GM18511 (cell line): ENCODE data around the gene GLI3.

Experiments
- ATAC-seq: cut with Tn5 transposase; IDR thresholded peaks from one replicate; pipeline ENCODE4 v1.9.1; 2021; ENCODE audit warnings: mild to moderate bottlenecking, moderate library complexity; ENCODE audit not compliant: unreplicated experiment

Gene GLI3

DNA sequence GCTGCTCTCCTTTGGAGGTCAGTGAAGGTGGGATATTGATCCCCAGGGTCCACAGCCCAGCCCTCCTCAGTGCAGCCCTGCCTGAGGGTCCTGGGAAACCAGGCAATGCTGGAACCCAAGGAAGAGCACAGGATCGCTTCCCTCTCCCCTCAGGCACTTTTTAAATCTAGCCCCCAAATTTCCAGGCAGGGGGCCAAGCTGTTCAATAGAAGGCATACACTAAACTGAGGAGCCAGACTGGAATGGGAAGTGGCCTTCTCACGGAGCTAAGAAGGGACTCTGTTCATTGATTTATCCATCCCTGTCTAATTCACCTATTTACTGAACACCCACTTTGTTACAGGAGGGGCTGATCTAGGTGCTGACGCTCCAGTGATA is 60.3 kb downstream of the GLI3 start:
- ATAC-seq = no peak

DNA sequence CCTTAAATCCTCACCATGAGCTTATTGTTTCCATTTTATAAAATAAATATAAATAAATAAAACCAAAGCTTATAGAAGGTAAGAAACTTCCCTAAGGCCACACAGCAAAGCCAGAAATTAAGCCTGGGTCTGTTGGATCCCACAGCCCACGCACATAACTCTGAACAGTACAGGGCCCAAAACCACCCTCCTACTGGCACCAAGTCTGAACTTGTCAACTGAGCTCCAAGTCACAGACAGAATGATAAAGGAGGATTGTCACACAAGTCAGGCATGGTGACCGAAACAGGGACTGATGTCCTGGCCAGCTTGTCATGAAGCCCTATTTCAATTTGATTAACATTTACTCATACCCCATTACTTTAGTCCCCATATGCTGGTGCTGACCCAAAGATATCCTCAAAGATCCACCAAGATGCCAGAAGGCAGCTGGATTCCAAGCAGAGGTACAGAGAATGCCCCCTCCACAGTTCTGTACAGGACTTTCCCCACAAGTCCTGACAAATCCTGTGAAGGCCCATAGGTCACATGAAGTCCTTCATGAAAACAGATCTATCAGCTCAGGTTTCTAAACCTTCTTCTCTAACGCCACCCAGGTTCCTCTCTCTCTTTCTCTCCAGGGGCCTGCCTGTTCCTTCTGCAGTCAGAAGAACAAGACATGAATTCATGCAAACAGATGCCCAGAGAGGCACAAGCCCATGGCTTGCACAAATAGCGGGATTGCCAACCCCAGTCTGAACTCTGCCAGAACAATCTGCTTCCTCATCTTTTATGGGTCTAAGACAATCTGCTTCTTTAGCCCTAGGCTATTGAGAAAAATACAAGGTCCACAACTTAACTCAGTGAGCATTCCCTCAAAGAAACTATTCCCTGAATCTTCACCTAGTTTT is 60.9 kb downstream of the GLI3 start:
- no peak for ATAC-seq

DNA sequence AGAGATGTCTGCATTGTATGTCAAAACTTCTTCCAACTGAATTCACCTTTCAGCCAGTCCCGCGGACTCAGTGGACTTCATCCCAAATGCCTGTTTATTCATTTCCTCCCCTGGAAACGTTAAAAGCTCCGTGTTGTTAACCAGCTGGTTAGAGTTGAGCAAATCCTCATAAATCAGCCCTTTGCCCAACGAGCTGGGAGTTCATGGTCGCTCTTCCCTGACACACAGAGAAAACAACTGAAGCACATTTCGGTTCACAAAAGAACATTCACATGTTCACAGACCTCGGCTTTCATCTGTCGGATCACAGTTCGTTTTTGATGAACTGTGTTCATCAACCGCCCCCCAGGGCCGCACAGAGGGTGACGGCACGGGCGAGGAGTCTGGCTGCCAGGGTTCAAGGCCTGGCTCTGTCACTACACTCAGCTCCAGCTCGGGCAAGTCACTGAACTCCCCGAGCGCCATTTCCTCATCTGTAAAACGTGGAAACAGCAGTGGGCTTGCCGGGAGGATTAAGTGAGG is 62.6 kb downstream of the GLI3 start:
- no peak for ATAC-seq

DNA sequence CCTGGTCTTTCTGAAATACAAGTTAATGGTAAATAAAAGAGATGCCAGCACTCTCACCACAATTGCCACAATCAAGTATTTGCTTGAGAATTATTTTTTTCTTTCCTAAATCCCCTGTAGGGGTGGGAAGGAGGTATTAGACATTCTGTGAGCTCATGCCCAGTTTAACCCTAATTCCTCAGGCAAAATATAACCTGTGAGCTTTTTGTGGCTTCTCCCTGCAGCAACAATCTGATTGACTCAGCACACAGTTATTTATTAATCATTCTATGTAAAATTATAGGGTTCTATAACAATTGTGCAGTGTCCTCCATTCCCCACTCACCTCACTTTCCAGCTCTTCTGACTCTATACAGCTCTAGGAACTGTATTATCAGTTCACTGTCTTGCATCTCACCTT is 66.3 kb downstream of the GLI3 start:
- ATAC-seq = no peak

DNA sequence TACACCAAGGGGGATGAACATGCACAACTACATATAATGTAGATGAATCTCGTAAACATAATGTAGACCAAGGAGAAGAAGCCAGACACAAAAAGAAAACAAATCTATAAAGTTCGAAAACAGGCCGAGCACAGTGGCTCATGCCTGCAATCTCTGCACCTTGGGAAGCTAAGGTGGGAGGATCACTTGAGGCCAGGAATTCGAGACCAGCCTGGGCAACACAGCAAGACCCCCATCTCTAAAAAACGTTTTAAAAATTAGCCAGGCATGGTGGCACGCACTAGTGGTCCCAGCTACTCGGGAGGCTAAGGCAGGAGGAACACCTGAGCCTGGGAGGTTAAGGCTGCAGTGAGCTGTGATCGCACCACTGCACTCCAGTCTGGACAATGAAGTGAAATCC is 68.5 kb downstream of the GLI3 start:
- ATAC-seq = no peak

DNA sequence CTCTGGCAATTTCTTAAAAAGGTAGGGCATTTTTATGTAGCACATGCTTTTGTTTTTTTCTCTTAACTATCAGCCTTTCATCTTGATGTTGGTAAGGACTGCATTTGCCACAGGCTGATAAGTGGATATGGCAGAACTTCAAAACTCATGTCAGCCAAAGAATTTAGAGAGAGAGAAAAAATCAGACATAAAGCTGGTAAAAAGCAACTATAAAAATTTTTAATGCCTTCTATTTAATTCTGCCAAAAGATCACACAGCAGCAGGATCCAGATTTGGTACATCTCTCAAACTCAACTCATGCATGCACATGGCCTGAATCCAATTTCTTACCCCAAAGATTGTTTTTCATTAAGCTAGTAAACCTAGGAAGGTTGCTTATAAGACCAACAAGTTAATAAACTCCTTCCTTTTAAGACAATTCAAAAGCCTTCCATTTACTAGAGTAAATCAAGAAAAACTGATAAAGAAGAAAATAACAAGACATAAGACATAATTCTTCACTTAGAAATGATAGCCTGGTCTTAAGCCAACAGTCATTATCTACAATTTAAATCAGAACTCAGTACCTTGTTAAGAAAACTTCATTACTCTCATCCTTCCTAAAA is 69.3 kb downstream of the GLI3 start:
- ATAC-seq = no peak

DNA sequence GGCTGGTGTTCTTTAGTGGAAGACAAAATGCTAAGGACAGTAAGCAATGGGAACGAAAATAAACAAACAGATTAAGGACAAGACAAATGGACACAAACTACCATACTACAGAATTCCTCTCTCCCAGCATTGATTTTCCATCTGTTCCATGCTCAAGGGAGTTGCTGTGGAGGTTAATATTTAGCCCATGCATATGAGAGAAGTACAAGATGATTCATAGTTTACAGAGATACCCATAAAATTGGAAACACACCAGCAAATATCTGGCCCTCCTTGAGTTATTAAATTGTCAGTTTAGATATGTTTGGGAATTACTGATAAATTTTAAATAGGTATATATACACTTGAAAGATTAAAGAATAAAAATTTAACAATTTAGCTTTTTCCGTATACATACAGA is 69.8 kb downstream of the GLI3 start:
- ATAC-seq = no peak

DNA sequence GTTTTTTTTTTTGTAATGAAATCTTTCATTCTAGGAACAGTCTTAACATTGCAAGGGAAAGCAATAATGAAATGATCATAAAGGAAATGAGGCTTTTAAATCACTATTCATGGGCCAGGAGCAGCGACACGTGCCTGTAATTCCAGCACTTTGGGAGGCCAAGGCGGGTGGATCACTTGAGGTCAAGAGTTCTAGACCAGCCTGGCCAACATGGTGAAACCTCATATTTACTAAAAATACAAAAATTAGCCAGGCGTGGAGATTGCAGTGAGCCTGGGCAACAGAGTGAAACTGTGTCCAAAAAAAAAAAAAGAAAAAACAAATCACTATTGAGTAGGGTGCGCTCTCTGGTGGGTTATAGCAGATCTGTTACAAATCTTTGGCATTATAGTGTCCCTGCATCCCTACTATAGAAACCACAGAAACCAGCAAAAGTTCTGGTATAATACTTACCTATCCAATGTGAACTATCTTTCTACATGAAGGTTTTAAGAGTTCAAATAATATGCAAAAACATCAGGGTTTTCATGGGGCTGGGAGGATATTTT is 72.1 kb downstream of the GLI3 start:
- ATAC-seq = no peak

DNA sequence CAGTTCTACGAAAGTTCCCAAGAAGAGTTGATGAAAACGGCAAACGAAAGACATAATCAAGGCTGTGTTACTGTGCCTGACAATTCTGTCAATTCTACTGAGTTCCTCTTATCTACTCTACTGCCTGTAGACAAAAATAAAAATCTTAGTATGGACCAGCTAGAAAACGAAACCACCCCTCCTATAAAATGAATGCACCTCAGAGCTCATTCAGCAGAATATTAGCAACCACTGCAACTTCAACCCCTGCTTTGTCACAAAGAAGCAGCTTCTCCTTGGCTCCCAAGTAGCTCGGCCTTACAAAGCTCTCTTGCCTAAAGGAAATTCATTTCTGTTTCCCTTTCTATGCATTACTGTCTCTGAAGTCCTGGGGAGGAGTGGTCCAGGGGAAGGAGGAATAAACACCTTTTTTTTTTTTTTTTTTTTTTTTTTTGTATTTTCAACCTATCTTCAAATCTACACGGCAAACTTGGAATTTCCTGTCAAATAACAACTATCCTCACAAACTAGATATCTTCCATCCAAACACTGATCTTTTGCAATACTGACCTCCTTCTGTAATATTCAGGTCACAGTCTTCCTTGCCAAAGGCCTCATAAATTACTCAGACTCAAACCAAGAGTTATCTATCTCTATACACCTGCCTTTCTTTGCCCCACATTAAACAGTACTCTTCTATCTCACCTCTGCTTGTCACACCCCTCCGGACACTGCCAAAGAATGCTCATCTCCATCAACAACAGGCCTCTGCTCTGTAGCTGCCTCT is 74.3 kb downstream of the GLI3 start:
- no peak for ATAC-seq

DNA sequence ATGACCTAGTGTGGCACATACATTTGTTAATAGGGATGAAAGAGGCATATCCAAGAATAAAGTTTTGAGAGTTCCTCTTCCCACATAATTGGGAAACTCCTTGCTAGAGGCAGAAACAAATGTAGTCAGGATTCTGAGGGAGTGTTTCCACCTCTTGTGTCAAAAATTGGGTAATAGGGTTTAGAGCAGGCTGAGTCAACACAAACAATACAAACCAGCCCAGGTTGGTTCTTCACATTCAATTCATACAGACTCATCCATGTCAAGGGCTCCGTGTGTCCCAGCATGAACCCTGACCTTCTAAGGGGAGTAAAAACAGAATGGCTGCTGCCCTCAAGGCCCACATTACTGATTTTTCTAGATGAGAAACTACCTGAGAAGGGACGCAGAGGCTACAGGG is 75.3 kb downstream of the GLI3 start:
- ATAC-seq = no peak

DNA sequence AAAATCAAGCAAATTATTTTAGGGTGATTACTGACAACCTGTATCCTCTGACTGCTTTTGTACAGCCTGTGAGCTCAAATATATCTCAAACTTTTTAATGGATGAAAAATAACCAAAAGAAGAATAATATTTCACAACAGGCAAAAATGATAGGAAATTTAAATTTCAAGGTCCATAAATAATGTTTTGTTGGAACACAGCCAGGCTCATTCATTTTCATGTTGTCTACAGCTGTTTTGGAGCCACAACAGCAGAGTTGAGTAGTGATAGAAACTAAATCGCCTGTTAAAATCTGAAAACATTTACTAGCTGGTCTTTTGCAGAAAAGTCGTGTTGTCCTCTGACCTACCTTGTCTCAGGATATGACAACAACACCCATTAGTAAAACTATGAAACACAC is 75.9 kb downstream of the GLI3 start:
- ATAC-seq = no peak

DNA sequence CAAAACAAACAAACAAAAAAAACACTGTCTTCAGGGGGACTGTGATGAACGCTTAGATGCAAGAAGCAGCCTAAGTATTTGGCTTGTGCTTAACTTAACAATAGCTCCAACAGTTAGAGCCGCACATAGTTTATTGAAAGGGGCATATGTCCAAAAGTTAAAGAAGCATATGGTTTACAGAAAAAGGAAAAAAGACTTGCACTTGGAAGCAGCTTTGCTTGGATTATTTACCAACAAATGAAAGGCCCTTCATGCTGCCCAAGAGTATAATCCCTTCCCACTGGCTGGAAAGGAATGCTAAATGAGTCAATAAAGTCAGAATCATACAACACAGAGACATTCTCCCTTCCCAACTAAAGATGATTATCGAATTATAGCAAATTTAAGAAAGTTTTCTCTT is 77.9 kb downstream of the GLI3 start:
- ATAC-seq = no peak

DNA sequence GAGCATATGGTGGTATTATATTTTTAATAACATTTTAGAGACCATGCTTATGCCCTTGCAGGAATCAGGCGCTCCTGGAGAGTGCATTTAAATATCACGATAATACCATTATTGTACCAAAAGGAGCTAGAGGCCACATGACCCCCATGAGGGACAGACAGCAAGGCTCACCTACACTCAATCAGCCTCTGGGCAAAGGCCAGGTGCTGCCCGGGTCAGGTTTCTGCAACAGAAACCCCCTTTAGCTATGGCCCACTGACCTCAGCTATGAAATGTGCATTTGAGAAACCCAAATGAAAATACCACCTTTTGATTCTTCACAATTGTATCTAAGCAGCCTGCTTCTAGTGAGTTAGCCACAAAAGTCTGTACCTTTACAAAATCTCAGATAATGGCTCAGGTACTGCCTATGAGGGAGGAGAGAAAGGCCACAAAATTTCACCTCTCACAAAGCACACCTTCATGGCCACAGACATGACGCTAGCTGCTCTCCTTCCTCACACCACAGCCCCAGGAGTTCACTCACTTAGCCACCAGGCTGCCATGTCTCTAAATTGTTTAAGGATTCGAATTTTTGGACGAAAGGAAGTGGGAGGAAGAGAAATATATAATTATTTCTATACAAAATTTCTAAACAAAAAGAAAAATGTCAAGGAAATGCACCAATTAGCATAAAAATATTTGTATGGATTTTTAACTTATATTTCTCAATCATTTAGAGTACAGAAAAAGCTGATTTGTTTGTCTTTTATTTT is 79.9 kb downstream of the GLI3 start:
- no peak for ATAC-seq

DNA sequence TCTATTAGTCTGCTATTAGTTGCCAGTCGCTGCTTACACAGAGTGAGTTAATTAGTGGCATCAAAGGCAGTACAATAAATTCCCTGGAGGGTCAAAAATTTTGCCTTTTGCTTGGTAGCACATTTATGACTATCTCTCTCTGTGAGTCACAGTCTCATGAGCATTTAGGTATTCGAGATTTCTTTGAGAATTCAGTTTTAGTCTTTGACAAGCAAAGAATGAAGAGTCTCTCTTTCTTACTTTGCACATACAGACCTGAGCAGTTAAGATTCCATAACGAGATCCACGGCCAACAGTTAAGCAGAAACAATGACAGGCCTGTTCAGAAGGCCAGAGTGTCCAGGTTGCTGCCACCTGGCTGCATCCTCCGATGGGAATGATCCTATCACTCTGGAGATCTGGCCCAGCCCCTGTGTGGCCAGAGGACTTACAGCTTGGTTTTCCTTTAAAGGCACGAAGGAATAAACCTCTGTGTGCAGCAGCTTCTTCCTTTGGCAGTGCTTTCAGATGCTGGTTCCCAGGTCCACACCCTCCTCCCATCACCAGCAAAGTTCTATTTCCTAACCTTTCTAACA is 80.6 kb downstream of the GLI3 start:
- ATAC-seq = no peak

DNA sequence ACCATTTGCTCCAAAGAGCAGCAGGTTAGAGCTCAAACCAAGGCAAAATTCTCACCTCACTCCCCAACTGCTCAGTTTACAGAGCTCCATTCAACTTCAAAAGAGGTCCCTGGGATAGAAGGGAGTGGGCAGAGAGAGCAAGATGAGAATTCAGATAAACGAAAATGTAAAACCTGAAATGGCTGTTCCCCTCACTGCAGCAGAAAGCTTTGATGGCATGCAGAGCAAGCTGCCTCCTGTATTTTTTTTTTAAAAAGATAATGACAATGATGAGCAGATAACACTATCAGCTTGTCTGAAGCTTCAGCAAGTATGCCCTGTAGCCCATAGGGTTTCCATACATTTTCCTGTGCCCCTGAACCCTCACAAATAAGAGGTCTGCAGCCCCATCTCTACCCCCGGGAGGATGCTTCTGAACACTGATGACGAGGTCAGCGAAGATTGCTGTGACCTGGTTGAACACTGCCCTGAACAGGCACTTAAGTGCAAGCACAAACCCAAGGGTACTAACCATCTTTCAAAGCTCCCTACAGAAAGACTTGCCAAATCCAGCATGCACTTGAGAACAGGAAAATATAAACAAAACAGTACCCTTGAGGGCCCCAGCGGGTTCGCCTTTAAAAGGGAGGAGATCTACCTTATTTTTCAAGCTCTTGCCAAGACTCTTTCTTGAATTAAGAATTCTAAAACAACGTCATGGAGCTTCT is 81.3 kb downstream of the GLI3 start:
- ATAC-seq = no peak

DNA sequence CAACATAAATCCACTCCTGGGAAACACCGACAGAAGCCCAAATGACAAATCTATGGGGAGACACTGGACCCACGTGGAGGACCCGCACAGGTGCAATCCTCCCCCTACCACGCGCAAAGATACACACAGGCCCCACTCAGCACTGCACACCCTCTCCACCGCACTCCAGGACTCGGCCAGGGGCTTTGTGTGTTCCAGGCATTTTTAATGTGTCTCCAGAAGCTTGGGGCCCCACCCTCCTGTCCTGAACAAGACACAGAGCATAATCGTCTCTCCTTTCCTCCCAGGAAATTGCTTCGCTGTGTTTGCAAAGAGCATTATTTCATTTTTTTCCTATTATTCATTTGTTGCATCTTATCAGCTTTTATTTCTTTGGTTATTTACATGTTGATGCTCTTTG is 82.8 kb downstream of the GLI3 start:
- ATAC-seq = no peak

DNA sequence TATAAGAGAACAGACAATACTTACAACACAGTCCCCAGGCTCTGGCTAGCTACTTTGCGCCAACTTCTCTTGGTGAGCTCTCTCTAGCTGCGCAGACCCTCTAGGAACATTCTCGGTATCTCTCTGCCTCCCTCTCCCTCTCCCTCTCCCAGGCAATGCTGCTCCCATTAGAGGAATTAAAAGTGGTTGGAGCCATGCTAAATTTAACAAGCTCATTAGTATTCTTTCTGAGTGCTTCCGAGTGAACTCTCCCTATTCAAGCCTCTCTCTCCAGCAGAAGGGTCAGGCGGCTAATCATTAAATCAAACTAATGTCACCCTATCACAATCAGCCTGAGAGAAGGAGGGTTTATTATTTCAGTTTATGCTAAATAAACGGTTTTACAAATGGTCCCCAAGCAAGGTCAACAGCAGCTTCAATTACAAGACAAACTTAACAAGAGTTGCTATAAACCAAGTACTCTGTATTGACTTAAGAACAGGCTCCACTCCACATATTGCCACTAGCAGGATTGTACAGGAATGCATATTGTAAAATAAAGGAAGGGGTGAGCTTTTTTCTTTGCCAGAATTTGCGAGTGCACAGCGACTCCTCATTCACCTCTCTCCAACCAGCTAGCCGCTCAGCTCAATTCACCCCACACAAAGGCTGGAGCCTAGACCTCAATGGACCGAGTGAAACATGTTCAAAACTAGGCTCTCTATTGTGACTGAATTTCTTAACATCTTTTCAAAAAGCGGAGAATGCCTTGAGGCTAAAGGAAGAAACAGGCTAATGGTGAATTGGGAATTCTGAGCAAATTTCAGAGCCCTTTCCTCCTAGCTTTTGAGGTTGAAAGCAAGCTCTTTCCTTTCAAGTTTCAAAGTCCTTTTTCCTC is 84.4 kb downstream of the GLI3 start:
- no peak for ATAC-seq

DNA sequence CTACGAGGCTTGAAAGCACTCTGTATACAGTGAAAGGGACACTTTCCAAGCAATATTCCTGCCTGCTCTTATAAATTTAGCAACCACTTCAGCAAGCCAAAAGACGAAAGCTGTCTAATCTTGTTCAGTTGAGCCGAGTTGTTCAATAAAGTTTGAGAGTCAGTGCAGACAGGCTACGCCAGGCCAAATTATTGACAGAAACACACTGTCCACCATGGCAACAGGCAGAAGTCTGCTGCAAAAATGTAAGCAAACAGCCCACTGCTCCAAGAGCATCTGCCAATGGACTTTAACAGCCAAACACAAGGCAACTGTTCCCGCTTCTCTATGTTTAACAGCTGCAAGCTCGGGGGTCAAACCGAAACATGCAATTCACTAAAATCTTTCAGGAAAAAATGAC is 85.7 kb downstream of the GLI3 start:
- no peak for ATAC-seq

DNA sequence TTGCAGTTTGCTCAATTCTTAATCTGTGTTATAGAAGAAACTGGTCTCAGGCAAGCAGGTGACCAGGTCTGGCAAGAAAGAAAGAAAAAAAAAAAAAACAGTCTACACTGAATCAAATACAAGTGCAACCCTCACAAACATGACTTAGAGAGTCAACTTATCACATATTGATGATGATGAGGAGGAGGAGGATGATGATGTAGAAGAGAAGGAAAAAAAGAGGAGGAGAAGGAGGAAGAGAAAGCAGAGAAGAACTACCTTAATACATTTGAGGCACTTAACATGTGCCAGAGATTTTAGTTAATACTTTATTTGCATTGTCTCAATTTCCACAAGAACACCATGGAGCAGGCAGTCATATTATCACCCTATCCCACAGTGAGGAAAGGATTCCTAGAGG is 91.5 kb downstream of the GLI3 start:
- ATAC-seq = no peak
